HG02678 (cell line): ENCODE data around the gene PDE4B.
"Not testable (repeated sequence)": the region's sequence is repeated elsewhere in the genome, so short reads cannot be mapped to it uniquely, and the experiment has no call there.

Experiments
- ATAC-seq: cut with Tn5 transposase; IDR thresholded peaks from one replicate; pipeline ENCODE4 v1.9.1; 2021; ENCODE audit warnings: mild to moderate bottlenecking, moderate library complexity; ENCODE audit not compliant: unreplicated experiment

Gene PDE4B

DNA sequence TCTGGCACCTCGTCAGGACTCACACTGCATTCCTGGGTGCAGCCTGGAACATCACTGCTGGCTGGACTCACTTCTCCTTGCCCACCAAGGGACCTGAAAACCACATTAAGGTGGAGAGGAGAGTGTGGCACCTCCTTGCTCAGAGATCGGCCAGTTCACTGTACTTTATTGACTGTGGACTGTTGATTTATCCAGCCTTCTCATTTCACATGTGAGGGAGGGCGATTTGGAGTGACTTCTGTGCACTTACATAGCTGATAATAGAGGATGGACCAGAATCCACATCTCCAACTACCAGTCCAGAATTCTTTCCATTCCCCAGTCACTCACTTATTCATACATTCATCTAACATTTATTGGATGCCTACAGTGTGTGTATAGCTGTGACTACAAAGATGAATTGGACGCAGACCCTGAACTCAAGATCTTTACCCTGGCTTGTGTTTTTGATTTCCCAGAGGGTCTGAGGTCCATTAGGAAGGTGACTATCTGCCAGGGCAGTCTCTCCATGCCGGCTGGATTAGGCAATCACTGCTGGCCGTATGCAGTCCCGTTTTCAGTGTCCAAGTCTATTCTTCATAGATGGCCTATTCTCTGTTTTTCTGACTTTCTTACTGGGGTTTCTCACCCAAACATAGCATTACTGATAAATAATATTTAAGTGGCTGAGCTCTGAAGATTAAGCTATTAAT, 507.7 kb downstream of the PDE4B start:
- ATAC-seq: no peak

DNA sequence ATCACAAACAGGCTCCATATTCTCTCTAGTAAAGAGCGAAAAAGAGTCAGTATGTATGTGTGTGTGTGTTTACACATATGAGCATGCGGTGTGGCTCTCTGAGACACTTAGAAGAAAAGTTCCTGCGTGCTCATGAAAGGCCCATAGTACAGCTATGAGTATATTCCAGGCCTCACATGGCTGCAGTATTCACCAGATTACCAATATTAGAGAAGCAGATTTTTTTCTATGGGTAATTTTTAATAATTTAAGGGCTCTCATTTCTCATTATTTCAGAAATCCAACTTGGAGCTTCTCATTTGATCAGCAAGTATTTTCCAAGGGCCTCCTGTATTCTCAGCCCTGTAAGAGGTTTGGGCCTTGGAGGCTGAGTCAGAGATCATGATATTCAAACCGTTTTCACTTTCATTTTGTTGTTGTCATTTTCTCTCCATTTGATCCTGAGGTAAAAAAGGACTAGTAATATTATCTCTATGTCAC, 508.3 kb downstream of the PDE4B start:
- peak; percentile 80 for ATAC-seq

DNA sequence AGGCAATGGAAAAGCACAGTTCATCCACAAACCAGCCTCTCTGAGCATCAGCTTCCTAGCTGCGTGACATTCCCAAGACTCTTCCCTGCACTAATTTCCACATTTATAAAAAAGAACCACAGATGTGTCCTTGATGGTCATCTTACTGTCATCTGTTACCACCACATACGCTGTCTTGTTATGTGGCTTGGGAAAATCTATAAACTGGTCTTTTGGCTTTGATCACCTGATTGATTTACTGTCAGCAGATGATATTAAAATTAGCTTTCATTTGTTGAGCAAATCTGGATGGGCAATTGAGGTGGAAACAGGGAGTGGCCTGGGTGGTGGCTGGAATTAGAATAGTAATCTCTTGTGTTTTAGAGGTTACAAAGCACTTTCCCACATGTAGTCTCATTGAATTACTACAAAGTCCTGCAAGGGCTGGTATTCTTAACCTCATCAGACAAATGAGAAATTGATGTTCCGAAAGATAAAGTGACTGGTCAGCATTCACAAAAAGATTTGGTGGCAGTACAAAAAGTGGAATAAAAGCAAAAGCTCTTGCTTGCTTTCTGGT, 509.6 kb downstream of the PDE4B start:
- ATAC-seq: no peak

DNA sequence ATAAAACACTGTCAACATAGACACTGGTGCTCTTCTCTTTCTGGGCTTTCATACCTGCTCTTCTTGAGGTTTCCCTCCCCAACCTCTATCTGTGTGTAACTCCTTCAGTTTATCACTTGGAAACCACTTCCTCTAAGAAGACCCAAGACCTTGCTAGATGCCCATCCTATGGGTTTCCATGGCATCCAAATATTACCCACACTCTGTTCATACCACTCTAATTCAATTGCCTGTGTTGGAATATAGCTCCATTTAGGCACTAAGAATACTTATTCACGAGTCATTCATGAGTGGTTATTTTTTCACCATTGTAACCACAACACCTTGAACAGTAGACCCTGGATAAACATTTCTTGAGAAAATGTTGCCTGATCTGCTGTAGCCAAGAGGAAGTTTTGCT, 510.1 kb downstream of the PDE4B start:
- no peak for ATAC-seq

DNA sequence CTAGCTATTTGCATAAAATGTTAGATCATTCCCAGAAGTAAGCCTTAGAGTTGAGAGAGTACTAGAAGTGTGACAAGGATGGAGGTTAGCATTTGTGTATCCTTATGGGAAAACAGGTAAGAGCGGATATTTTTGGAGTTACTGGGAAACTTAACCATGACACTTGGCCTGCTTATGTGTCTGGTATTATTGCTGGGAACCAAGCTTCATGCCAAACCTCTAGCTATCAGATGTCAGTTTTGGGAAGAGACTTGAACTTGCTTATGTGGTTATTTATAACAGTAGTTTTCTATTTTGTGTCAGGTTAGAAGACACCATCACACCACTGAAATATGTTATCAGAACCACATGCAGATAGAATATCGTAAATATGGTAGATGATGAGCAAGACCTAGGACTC, 511.0 kb downstream of the PDE4B start:
- ATAC-seq: no peak

DNA sequence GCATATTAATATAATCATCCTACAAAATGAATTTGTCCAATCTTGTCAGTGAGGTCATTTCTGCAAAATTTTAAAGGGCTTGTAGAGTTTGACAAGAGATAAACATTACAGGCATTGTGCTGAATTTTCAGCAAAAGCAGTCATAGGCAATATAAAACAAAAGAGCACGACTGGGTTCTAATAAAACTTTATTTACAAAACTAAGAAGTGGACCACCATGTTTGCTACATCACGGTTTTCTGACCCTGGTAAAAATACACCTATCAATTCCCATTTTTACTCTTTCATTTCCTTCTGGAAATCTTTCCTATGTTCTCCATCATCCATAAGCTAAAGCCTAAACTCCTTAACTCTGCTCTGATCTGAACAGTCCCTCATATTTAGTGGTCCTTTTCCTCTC, 511.4 kb downstream of the PDE4B start:
- no peak for ATAC-seq

DNA sequence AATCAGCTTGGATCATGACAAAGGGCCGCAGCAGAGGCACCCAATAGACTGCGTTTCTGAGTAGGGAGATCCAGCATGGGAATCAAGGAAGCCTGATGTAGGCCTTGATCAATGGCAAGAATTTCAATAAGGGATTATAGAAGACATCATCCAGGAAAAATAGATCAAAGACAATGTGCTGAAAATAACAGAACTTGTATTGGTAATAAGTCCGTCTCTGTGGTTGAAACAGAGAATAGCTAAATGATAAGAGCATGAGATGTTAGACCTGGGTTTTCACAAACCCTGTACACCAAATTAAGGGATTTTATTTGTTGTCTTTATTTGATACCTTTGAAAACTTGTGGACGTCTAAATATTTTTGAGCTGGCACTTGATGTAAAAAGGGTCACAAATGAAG, 513.2 kb downstream of the PDE4B start:
- ATAC-seq: peak; percentile 56

DNA sequence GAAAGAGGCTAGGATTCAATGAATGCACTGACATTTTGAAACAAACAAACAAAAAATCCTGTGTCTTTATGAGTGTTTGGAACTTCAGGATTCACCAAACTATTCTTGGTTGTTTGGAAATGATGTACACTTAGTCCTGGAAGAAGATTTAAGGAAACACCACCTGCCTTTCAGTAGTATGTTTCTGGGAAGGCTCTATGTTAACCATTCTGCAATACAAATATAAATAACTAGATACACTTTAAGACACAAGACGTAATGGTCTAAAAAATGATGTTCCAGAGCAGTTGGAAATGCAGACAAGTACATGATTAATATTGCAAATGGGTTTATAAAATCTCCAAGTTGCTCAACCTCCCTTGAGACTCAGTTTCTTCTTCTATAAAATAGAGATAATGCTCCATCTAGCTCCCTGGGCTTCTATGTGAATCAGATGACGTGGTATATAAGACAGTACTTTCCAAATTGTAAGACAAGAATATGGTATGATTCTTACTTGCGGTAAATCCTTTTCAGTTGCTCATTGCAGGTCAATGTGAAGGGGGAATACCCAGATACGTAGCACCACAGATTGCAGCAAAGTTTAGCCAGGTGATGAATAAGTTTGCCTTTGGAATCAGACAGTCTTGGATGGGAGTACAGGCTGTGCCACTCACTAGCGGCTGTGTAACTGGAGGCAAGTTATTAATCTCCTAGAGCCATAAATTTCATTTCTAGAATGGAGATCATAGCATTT, 516.5 kb downstream of the PDE4B start:
- ATAC-seq: no peak

DNA sequence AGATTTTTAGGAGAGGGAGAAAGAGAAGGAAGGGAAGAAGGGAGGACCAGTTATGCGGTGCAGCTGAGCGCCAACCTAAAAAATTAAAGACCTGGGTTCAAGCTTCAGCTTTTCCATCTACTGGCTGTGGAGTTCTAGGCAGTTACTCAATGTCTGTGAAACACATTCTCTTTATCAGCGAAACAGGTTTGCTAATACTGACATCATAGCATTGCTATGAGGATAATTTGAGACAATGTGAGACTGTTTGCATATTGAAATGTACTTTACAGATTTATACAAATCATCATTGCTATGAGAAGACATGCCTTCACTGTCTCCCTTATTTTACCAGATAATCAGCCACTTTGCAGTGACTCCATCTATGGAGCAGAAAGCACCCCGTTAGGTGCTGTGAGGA, 518.4 kb downstream of the PDE4B start:
- no peak for ATAC-seq

DNA sequence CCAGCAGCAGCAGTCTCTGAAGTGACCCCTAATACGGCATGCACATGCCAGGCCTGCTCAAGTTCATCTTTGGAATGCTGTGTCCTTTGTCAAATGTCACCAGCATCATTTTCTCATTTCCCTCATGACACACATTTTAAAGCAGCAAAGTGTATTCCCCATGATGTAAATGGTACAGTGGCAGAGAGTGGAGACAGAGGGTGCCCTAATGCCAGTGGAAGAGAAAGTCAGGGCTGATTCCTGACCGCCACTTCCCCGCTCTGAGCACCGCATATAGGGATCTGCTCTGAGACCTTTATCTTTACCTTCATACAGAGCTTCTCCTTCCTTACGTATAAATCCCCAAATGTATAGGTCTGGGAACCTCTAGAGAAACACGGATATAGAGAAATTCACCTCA, 518.9 kb downstream of the PDE4B start:
- no peak for ATAC-seq

DNA sequence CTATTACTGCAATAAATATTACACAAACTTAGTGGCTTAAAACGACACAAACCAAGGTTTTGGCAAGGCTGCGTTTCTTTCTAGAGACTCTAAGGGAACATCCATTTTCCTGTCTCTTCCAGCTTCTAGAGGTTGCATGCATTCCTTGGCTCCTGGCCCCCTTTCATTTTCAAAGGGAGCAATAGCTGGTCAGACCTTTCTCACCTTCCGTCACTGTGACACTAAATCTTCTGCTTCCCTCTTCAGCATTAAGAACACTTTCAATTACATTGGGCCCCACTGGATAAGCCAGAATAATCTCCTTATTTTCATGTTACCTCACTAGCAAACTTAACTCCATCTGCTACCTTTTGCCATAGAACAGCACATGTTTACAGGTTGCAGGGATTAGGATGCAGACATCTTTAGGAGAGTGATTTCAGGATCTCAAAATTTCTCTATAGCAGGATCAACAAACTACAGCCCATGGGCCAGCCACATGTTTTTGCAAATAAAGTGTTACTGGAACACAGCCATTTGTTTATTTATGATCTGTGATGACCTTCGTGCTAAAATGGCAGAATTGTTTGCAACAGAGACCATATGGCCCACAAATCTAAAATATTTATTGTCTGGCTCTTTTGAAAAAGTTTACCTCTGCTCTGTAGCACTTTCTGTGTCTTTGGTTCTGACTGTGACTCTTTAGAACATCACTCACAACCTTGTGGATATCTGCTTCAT, 519.7 kb downstream of the PDE4B start:
- no peak for ATAC-seq

DNA sequence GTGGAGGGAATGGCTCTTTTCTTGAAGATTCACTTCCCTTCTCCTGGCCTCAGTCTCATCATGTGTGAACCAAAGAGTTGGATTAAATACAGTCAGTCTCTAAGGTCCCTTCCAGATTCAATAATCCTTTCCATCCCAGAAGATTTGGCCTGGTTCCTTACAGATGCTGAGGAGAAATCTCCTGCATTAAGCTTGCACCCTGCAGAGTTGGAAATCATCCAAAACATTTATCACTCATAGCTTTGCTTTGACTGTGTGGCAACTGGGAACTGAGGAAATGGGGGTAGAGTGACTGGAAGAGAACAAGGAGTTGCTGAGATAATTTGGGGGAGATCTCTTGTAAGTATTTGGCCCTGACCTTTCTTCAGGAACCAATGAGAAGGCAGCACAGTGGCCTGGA, 520.7 kb downstream of the PDE4B start:
- no peak for ATAC-seq

DNA sequence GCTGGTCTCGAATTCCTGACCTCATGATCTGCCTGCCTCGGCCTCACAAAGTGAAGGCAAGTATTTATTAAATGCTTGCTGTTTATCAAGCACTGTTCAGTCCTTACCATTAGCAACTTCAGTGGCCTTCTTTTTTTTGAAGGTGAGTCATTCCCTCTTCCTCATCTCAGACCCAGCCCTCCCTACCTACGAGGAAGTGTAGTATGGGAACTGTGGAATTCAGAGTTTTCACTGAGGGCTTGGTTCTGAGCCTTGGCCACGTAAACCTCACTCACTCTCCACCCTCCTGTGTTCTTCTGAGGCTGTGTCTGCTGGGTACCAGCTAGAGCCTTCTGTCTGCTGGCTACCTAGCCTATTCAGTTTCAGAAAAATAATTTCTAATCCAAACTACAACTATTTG, 523.0 kb downstream of the PDE4B start:
- no peak for ATAC-seq

DNA sequence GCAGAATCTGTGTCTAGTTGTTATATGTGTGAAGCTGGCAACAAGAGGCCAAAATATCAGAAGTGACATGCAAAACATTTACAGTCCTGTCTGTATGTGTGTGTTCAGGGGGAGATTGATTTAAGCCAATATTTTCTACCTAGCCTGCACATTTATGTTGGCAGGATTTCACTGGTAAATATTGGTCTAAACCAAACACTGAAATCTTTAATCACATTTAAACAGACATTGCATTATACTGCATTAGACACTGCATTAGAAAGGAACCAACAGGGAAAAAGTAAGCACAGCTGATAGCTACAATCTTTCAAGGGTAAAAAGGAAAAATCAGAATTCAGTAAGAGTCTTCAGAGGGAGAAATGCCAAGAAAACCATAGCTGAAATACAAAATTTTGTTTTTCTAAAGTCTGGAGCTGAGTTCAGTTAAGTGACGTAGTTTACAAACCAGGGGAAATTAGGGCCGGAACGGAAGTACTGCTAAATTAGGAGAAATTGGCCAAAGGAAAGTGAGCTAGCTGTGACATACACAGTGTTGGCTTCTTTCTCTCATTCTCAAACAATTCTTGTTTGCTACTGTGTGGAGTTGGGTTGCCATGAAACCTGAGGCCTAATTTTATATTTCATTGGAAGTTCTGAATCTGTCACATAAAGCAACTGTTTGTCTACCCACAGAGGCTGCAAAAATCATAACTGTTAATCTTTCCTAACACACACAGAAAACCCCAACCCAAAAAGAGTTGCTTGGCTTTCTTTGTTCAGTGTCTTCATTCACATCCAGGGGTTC, 524.0 kb downstream of the PDE4B start:
- ATAC-seq: no peak

DNA sequence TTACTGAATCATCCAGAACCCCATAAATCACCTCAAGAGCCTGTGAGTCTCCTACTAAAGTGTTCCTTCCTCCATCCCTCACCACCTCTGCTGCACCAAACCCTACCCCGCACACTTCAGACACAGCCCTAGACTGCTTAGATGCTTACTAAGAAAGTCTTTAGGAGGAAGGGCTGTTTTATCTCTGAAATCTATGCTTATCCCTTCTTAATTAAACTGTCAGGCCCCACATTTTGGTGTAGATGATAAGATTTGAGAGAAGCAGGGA, 524.5 kb downstream of the PDE4B start:
- no peak for ATAC-seq

DNA sequence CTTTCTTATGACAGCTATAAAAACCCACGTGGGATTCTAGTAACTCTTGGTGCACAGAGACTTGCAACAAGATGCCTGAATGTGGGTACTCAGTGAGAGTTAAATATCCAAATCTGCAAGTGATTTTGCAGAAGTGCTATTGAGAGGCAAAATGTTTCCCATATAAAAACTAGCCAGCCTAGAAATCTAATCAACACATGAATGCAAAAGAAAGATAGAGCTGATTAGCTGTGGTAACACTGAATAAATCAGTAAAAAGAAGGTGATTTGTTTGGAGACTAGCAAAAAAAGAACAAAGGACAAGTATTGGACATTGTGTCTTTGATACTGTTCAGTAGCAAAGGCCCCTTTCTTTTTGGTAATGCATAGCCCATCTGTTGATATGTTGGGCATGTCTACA, 527.5 kb downstream of the PDE4B start:
- ATAC-seq: no peak

DNA sequence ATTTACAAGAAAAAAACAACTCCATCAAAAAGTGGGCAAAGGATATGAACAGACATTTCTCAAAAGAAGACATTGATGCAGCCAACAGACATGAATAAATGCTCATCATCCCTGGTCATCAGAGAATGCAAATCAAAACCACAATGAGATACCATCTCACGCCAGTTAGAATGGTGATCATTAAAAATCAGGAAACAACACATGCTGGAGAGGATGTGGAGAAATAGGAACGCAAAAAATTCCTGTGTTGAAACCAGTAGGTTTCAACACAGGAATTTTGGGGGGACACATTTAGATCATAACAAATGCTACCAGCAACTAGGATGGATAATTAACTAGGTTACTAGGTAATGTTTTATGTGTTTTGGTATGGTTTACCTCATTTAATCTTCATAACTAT, 529.8 kb downstream of the PDE4B start:
- not testable (repeated sequence) for ATAC-seq

DNA sequence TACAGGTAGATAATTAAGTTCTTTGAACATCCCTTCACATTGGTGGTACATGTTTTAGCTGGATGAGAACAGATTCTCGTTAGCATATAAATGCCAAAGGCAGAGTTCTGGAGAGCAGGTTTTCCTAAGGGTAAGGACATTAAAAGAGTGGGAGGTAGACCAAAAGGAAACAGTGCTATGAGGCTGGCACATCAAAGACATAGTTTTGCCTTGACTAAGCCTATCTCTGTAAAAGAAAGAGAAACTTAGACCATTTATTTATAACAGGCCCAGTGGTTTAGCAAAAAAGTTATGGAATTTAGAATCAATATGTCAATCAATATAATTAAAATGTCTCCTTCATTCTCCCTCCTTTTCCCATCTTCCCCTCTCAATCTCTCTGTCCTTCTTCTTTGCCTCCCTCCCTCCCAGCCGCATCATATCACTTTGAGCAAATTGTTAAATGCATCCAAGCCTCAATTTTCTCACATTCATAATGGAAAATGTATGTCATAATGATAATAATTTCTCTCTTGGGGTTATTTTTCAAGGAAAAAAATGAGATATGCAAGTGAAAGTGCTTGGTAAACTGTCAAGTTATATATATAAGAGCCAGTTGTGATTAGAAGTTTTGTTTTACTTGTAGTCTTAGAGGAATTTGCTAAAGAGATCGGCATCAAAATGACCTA, 531.4 kb downstream of the PDE4B start:
- ATAC-seq: no peak

DNA sequence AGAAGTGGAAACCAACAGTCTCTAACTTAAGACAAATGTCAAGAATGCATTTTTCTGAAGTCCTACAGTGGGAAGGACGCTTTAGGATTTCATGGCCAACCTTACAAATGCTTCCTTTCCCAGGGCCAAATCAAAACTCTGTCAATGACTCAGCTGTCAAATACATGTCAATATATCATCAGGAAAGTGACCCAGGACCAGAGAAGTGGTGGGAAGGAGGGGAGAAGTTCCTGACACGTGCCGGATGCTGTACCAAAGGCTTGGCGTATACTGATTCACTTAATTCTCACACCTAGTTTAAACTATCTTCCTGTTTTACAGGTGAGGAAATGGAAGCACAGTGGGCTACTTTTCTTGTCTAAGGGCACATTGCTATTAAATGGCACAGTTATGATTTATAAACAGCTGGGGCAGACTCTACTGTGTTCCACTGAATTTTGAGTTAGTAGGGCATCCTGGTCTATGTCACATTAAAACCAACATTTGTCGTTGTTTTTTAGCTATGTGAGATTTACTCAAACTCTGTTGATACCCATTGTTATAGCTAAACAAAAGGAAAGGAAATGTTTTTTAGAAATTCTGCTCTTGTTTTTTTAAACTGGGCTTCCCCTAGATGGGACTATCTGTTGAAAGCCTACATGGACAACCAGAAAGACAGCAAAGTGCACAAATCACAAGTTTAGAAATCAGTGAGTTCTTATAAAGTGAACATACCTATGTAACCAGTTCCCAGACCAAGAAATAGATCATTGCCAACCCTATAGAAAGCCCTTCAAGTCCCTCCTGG, 533.1 kb downstream of the PDE4B start:
- ATAC-seq: no peak

DNA sequence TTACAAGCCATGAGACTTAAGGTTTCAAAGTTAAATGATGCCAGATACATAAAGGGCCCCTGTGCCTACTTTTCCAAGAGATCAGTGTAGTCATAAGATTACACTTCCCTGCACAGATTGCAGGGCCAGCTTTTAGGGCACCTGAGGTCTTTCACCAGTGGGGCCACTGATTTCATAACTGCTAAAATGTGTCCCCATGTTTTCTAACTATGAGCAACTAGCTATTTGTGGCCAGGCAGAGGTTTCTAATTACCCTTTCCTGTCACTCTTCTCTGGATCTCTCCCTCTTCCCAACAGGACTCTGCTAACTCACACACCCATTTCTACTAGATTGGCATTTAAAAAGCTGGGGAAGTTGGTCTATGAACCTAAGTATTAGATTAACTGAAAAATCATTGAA, 534.2 kb downstream of the PDE4B start:
- no peak for ATAC-seq
